HCT116 (cell line): ENCODE measurements around the gene CDK14. TPM values are rescaled to one million over a fixed set of nuclear protein-coding genes. Genes with fewer than 3 reads are reported as not detected.

Source experiments
- ATAC-seq: fragments of 200-7000 bp; cut with Tn5 transposase; 2 replicates; pipeline ENCODE4 v1.9.1; 2020; ENCODE audit warnings: mild to moderate bottlenecking, moderate library complexity
- BruUV-seq: library from RNA; stranded (reverse); fragments of 400-500 nt; replicated peaks from 2 replicates; lab custom pipeline; 2021; lab: Mats Ljungman, UMichigan
- CTCF ChIA-PET: fragments of 300-600 bp; sonication (Branson Sonifier 250); formaldehyde crosslinking; loops from one replicate; lab custom pipeline; 2021; ENCODE audit warnings: antibody characterized with exemption; lab: Charles Lee
- POLR2A ChIA-PET: fragments of 300-600, 350-600 bp; sonication (Branson Sonifier 250); formaldehyde crosslinking; loops from one replicate; lab custom pipeline; 2021; ENCODE audit warnings: antibody characterized with exemption; lab: Charles Lee
- RAD21 ChIA-PET, 2 experiments: fragments of 300-600 bp; sonication (Branson Sonifier 250); formaldehyde crosslinking; loops; one replicate each; lab custom pipeline; 2023; ENCODE audit warnings: low total read pairs in 2 of 2; ENCODE audit not compliant: uncharacterized antibody in 2 of 2, unreplicated experiment in 2 of 2, low non-redundant PET in 1 of 2; lab: Charles Lee
- DNase-seq: peaks from one replicate; pipeline ENCODE4 v3.0.0-alpha.2; 2010; ENCODE audit warnings: low read depth, low spot score
- H2AFZ ChIP-seq: fragments of 200-600 bp; shearing (Covaris generic), sonication (generic); 2 replicates; pipeline ENCODE4 v1.6.1; 2017; ENCODE audit warnings: low read depth, mixed run types, mixed read lengths, antibody characterized with exemption, low read length; ENCODE audit not compliant: poor library complexity, severe bottlenecking
- H3K27ac ChIP-seq: 2 replicates; pipeline ENCODE4 v1.5.1; 2012; ENCODE audit warnings: low read depth, low read length
- H3K27me3 ChIP-seq: fragments of 200-600 bp; sonication (generic); 2 replicates; pipeline ENCODE4 v1.6.1; 2016; ENCODE audit warnings: mixed run types, low read length, mixed read lengths; ENCODE audit not compliant: insufficient read depth
- H3K36me3 ChIP-seq, 2 experiments: fragments of 200-500 bp in 1 of 2; fragments of 200-600 bp in 1 of 2; sonication (Bioruptor generic) in 1 of 2; sonication (generic) in 1 of 2; 2 replicates each; pipeline versions ENCODE4 v1.5.1 to v1.6.1; 2014 to 2016; ENCODE audit warnings: low read length in 2 of 2, inconsistent platforms in 1 of 2, mixed read lengths in 1 of 2, mixed run types in 1 of 2; ENCODE audit not compliant: insufficient read depth in 2 of 2, control insufficient read depth in 1 of 2
- H3K4me1 ChIP-seq, 2 experiments: fragments of 200-600 bp in 1 of 2; sonication (generic) in 1 of 2; 2 replicates each; pipeline versions ENCODE4 v1.5.1 to v1.6.1; 2012 to 2017; ENCODE audit warnings: low read length in 2 of 2, inconsistent platforms in 1 of 2, mild to moderate bottlenecking in 1 of 2, mixed read lengths in 1 of 2, mixed run types in 1 of 2, moderate library complexity in 1 of 2; ENCODE audit not compliant: insufficient read depth in 2 of 2, control insufficient read depth in 1 of 2
- H3K4me2 ChIP-seq: fragments of 200-600 bp; sonication (generic); 2 replicates; pipeline ENCODE4 v1.6.1; 2017; ENCODE audit warnings: mixed run types, low read length, mixed read lengths
- H3K4me3 ChIP-seq, 2 experiments: fragments of 200-600 bp in 1 of 2; sonication (generic) in 1 of 2; replicated peaks in 1 of 2; 2 replicates each; pipeline ENCODE4 v1.5.1; 2011 to 2016; ENCODE audit warnings: low read length in 2 of 2, control low read depth in 1 of 2, low read depth in 1 of 2, mild to moderate bottlenecking in 1 of 2, mixed read lengths in 1 of 2, mixed run types in 1 of 2
- H3K79me2 ChIP-seq: fragments of 200-600 bp; sonication (generic); 2 replicates; pipeline ENCODE4 v1.6.1; 2017; ENCODE audit warnings: mild to moderate bottlenecking, mixed run types, low read length, moderate library complexity, mixed read lengths; ENCODE audit not compliant: insufficient read depth
- H3K9ac ChIP-seq: fragments of 200-600 bp; sonication (generic); 2 replicates; pipeline ENCODE4 v1.6.1; 2016; ENCODE audit warnings: low read length, mixed read lengths
- H3K9me2 ChIP-seq: fragments of 200-600 bp; sonication (generic), shearing (Covaris generic); 2 replicates; pipeline ENCODE4 v1.6.1; 2017; ENCODE audit warnings: mixed run types, mild to moderate bottlenecking, moderate library complexity; ENCODE audit not compliant: insufficient read depth
- H3K9me3 ChIP-seq, 2 experiments: fragments of 200-500 bp in 1 of 2; fragments of 200-600 bp in 1 of 2; sonication (Bioruptor generic) in 1 of 2; sonication (generic) in 1 of 2; 2 replicates each; pipeline ENCODE4 v1.6.1; 2014 to 2017; ENCODE audit warnings: low read length in 2 of 2, mixed read lengths in 2 of 2, inconsistent platforms in 1 of 2, low read depth in 1 of 2, mild to moderate bottlenecking in 1 of 2, mixed run types in 1 of 2, moderate library complexity in 1 of 2; ENCODE audit not compliant: control insufficient read depth in 1 of 2, insufficient read depth in 1 of 2
- H4K20me1 ChIP-seq: fragments of 200-600 bp; sonication (generic), shearing (Covaris generic); 2 replicates; pipeline ENCODE4 v1.6.1; 2017; ENCODE audit warnings: mixed run types, mild to moderate bottlenecking, moderate library complexity; ENCODE audit not compliant: insufficient read depth
- ATF3 ChIP-seq: IDR thresholded peaks from 2 replicates; pipeline ENCODE4 v1.6.1; 2012
- CEBPB ChIP-seq: IDR thresholded peaks from 2 replicates; pipeline ENCODE4 v1.6.1; 2012; ENCODE audit warnings: low read depth
- EGR1 ChIP-seq: IDR thresholded peaks from 2 replicates; pipeline ENCODE4 v1.6.1; 2012; ENCODE audit warnings: low read depth
- EZH2 ChIP-seq: fragments of 200-600 bp; sonication (generic); IDR thresholded peaks from 2 replicates; pipeline ENCODE4 v1.6.1; 2017; ENCODE audit warnings: antibody characterized with exemption, mixed run types
- EZH2phosphoT487 ChIP-seq: fragments of 200-600 bp; IDR thresholded peaks from 2 replicates; pipeline ENCODE4 v1.6.1; 2018; ENCODE audit warnings: antibody characterized with exemption, borderline replicate concordance
- FOSL1 ChIP-seq: IDR thresholded peaks from 2 replicates; pipeline ENCODE4 v1.6.1; 2012; ENCODE audit warnings: low read depth
- JUND ChIP-seq: IDR thresholded peaks from 2 replicates; pipeline ENCODE4 v1.6.1; 2012
- MAX ChIP-seq: IDR thresholded peaks from 2 replicates; pipeline ENCODE4 v1.6.1; 2012
- POLR2AphosphoS5 ChIP-seq: IDR thresholded peaks from 2 replicates; pipeline ENCODE4 v1.6.1; 2011; ENCODE audit warnings: mild to moderate bottlenecking, low read depth, low read length, moderate library complexity
- REST ChIP-seq: IDR thresholded peaks from 2 replicates; pipeline ENCODE4 v1.6.1; 2012; ENCODE audit warnings: low read depth
- SIN3A ChIP-seq: IDR thresholded peaks from 2 replicates; pipeline ENCODE4 v1.6.1; 2012; ENCODE audit warnings: low read depth
- SP1 ChIP-seq: IDR thresholded peaks from 2 replicates; pipeline ENCODE4 v1.6.1; 2012; ENCODE audit warnings: low read depth
- TCF7L2 ChIP-seq: IDR thresholded peaks from 2 replicates; pipeline ENCODE4 v1.7.0; 2011; ENCODE audit warnings: borderline replicate concordance, inconsistent platforms; ENCODE audit not compliant: insufficient read depth, insufficient read length; ENCODE audit errors: extremely low read depth
- YY1 ChIP-seq: IDR thresholded peaks from 2 replicates; pipeline ENCODE4 v1.6.1; 2011; ENCODE audit warnings: low read length, low read depth, moderate library complexity, mild to moderate bottlenecking; ENCODE audit not compliant: insufficient replicate concordance; ENCODE audit errors: extremely low read depth
- ZFX ChIP-seq: fragments of 450-650 bp; IDR thresholded peaks from 2 replicates; pipeline ENCODE4 v1.6.1; 2017
- ZNF274 ChIP-seq: fragments of 200-500 bp; sonication (Bioruptor generic); IDR thresholded peaks from 2 replicates; pipeline ENCODE4 v1.6.1; 2014; ENCODE audit warnings: mild to moderate bottlenecking, low read depth, low read length, inconsistent platforms
- intact Hi-C: fragments of 100-400 bp; cut with micrococcal nuclease; formaldehyde crosslinking; loops from 2 replicates; pipeline ENCODE4 v1.10.0; 2022
- total RNA-seq: library from RNA; stranded (reverse); gene quantifications from one replicate; pipeline ENCODE4 v1.2.1, GENCODE V29; 2021; ENCODE audit not compliant: unreplicated experiment

The CDK14 gene
- total RNA-seq, 1 experiment from 2014 or later: 10.2 TPM

GRCh38 chr7:91228327-91228726 is 632.2 kb downstream of the CDK14 start (continued):
- TF ChIP-seq REST: no peak
- TF ChIP-seq SIN3A: no peak
- no peak for TF ChIP-seq EZH2phosphoT487

GRCh38 chr7:91228927-91229558 is 632.9 kb downstream of the CDK14 start:
- no TSS peak for BruUV-seq
- POLR2A ChIA-PET: no interaction called here
- ATAC-seq (no peak), DNase-seq (no peak)
- CTCF ChIA-PET: no interaction called here
- no peak overlapping the region for H3K4me3 ChIP-seq
- no peaks in the 10 kb centered on the region for H3K9me2 ChIP-seq
- no peak overlapping the region for H3K4me2 ChIP-seq
- H4K20me1 ChIP-seq: no peaks in the 10 kb centered on the region
- RAD21 ChIA-PET: no interaction called here
- H3K27ac ChIP-seq: no peak overlapping the region
- H3K9me3 ChIP-seq: no peaks in the 10 kb centered on the region
- no peak overlapping the region for H3K9ac ChIP-seq
- H2AFZ ChIP-seq: no peak overlapping the region
- no peak for TF ChIP-seq POLR2AphosphoS5
- TF ChIP-seq FOSL1: no peak
- no peak for TF ChIP-seq JUND
- no peak for TF ChIP-seq EGR1
- no peak for TF ChIP-seq SP1
- no peak for TF ChIP-seq ZFX
- no peak for TF ChIP-seq CEBPB
- no peak for TF ChIP-seq MAX
- TF ChIP-seq EZH2: no peak
- TF ChIP-seq ATF3: no peak
- TF ChIP-seq TCF7L2: no peak
- TF ChIP-seq ZNF274: no peak
- TF ChIP-seq YY1: no peak
- intact Hi-C loops: no loop called here
- H3K4me1 ChIP-seq: no peaks in the 10 kb centered on the region
- no peaks in the 10 kb centered on the region for H3K36me3 ChIP-seq
- H3K27me3 ChIP-seq: peaks cover 30% of the 10 kb centered on the region; the same call in 1 of the 2 replicates
- H3K79me2 ChIP-seq: no peaks in the 10 kb centered on the region
